ENCODE measurements around the gene PHAX. TPM values are rescaled to one million over a fixed set of nuclear protein-coding genes. Genes with fewer than 3 reads are reported as not detected.

PHAX gene
- polyA plus RNA-seq, 3 donors = 4.8 to 37.6 (median 19.3) TPM

- H3K36me3 Mint-ChIP-seq = peaks cover 48 to 84% of the 10 kb centered on the region in 2 donors
- TF ChIP-seq CTCF (IDR thresholded peaks at IDR 0.05) = no peak
- Histone ChIP-seq H3K27me3 (ENCODE audit: control insufficient read depth in 2 of 2, insufficient read depth in 2 of 2, low read length in 2 of 2) (no peaks in the 10 kb centered on the region), H3K9me3 (replicated peaks in 1 of 2; ENCODE audit: control insufficient read depth in 1 of 2, insufficient read depth in 1 of 2, low read length in 2 of 2) (no peaks in the 10 kb centered on the region), H3K79me2 (ENCODE audit: insufficient read depth, low read length) (no peaks in the 10 kb centered on the region), H3K9ac (ENCODE audit: insufficient read depth, low read length, poor library complexity, severe bottlenecking) (no peak overlapping the region), H3K4me3 (replicated peaks in 1 of 3; ENCODE audit: low read depth in 2 of 3, low read length in 3 of 3) (no peak overlapping the region), H3K4me2 (replicated peaks; ENCODE audit: extremely low read depth, low read length, poor library complexity, severe bottlenecking) (no peak overlapping the region), H2AFZ (ENCODE audit: insufficient read depth, low read depth, low read length, poor library complexity, severe bottlenecking) (no peak overlapping the region), H4K20me1 (ENCODE audit: insufficient read depth, low read length) (peaks cover 5% of the 10 kb centered on the region), H3K27ac (ENCODE audit: low read depth in 1 of 2, low read length in 2 of 2) (no peak overlapping the region), H3K36me3 (replicated peaks in 1 of 2; ENCODE audit: control insufficient read depth in 1 of 2, insufficient read depth in 2 of 2, low read length in 2 of 2) (peaks cover 54 to 92% of the 10 kb centered on the region in 2 donors), H3K4me1 (ENCODE audit: control insufficient read depth in 1 of 2, insufficient read depth in 2 of 2, low read length in 2 of 2) (no peaks in the 10 kb centered on the region)
- H3K4me3 Mint-ChIP-seq = no peak overlapping the region
- peaks cover 7% of the 10 kb centered on the region for H3K4me1 Mint-ChIP-seq
- H3K27me3 Mint-ChIP-seq (ENCODE audit: low read depth in 3 of 3) = no peaks in the 10 kb centered on the region
- intact Hi-C loops (cut with micrococcal nuclease) = no loop called here
- DNase-seq = no peak
- no peak overlapping the region for H3K27ac Mint-ChIP-seq
- no peaks in the 10 kb centered on the region for H3K9me3 Mint-ChIP-seq
- 100% methylated on average over 1 of the region's 2 CpGs for WGBS (ENCODE audit: insufficient coverage)
These were observed 19.0 kb downstream of the PHAX start for GRCh38 chr5:126619781-126620180.

- intact Hi-C loops (cut with micrococcal nuclease) = no loop called here
- no peak overlapping the region for H3K4me3 Mint-ChIP-seq
- no peak for TF ChIP-seq CTCF (IDR thresholded peaks at IDR 0.05)
- DNase-seq = peak; percentile 6 to 41 (median 11)
- peaks cover 31 to 65% of the 10 kb centered on the region in 2 donors for H3K36me3 Mint-ChIP-seq
- H3K27me3 ChIP-seq (ENCODE audit: control insufficient read depth in 2 of 2, insufficient read depth in 2 of 2, low read length in 2 of 2) = no peaks in the 10 kb centered on the region
- H2AFZ ChIP-seq (ENCODE audit: insufficient read depth, low read depth, low read length, poor library complexity, severe bottlenecking) = no peak overlapping the region
- no peak overlapping the region for H3K4me3 ChIP-seq (replicated peaks in 1 of 3; ENCODE audit: low read depth in 2 of 3, low read length in 3 of 3)
- peaks cover 0 to 2% (median 0%) of the 10 kb centered on the region in 3 donors for H3K27me3 Mint-ChIP-seq (ENCODE audit: low read depth in 3 of 3)
- H3K36me3 ChIP-seq (replicated peaks in 1 of 2; ENCODE audit: control insufficient read depth in 1 of 2, insufficient read depth in 2 of 2, low read length in 2 of 2) = peaks cover 31 to 63% of the 10 kb centered on the region in 2 donors
- no peaks in the 10 kb centered on the region for H3K79me2 ChIP-seq (ENCODE audit: insufficient read depth, low read length)
- no peak overlapping the region for H3K9ac ChIP-seq (ENCODE audit: insufficient read depth, low read length, poor library complexity, severe bottlenecking)
- no peak overlapping the region for H3K27ac ChIP-seq (ENCODE audit: low read depth in 1 of 2, low read length in 2 of 2)
- H3K27ac Mint-ChIP-seq = peak overlapping the region in 6 of 7 donors; percentile 26 to 80 (median 60)
- H3K9me3 ChIP-seq (replicated peaks in 1 of 2; ENCODE audit: control insufficient read depth in 1 of 2, insufficient read depth in 1 of 2, low read length in 2 of 2) = no peaks in the 10 kb centered on the region
- H3K4me1 ChIP-seq (ENCODE audit: control insufficient read depth in 1 of 2, insufficient read depth in 2 of 2, low read length in 2 of 2) = no peaks in the 10 kb centered on the region
- no peaks in the 10 kb centered on the region for H4K20me1 ChIP-seq (ENCODE audit: insufficient read depth, low read length)
- WGBS (ENCODE audit: insufficient coverage) = 19% methylated on average over 2 of the region's 4 CpGs
- peaks cover 7% of the 10 kb centered on the region for H3K4me1 Mint-ChIP-seq
- H3K4me2 ChIP-seq (replicated peaks; ENCODE audit: extremely low read depth, low read length, poor library complexity, severe bottlenecking) = no peak overlapping the region
- H3K9me3 Mint-ChIP-seq = no peaks in the 10 kb centered on the region
These were observed 23.8 kb downstream of the PHAX start for GRCh38 chr5:126624534-126624933.
